HepG2 (cell line): ENCODE data around the gene NUDT22. TPM values are rescaled to one million over a fixed set of nuclear protein-coding genes. Genes with fewer than 3 reads are reported as not detected.

ENCODE experiments used
- CBX1 ChIP-seq: IDR thresholded peaks from one replicate; pipeline ENCODE4 v1.6.1; 2016; ENCODE audit warnings: antibody characterized with exemption, low read depth
- EP300 ChIP-seq, 3 experiments: sonication (generic) in 1 of 3; formaldehyde crosslinking in 1 of 3; IDR thresholded peaks; 2 replicates each; pipeline versions ENCODE4 v1.5.1 to v1.6.1; 2011 to 2020; ENCODE audit warnings: low read depth in 2 of 3, low read length in 2 of 3, borderline replicate concordance in 1 of 3, improper control_type of control experiment in 1 of 3, mild to moderate bottlenecking in 1 of 3, missing genetic modification reagents in 1 of 3, moderate library complexity in 1 of 3
- GATAD2A ChIP-seq: IDR thresholded peaks from 2 replicates; pipeline ENCODE4 v1.6.1; 2016
- HIVEP1 ChIP-seq: sonication (generic); formaldehyde crosslinking; IDR thresholded peaks from 2 replicates; pipeline ENCODE4 v1.4.0; 2020; ENCODE audit warnings: mild to moderate bottlenecking, missing genetic modification reagents
- HMGA1 ChIP-seq: sonication (generic); formaldehyde crosslinking; conservative IDR thresholded peaks from 2 replicates; pipeline ENCODE4 v1.4.0; 2020; ENCODE audit warnings: missing genetic modification reagents
- SMYD3 ChIP-seq: sonication (generic); formaldehyde crosslinking; IDR thresholded peaks from 2 replicates; pipeline ENCODE4 v1.8.1; 2023; ENCODE audit warnings: mild to moderate bottlenecking, missing genetic modification reagents
- ZFX ChIP-seq: sonication (generic); formaldehyde crosslinking; IDR thresholded peaks from 2 replicates; pipeline ENCODE4 v1.4.0; 2020; ENCODE audit warnings: mild to moderate bottlenecking, low read depth, missing genetic modification reagents, moderate library complexity
- ZNF230 ChIP-seq: sonication (generic); formaldehyde crosslinking; IDR thresholded peaks from 2 replicates; pipeline ENCODE4 v1.4.0; 2020; ENCODE audit warnings: mild to moderate bottlenecking, missing genetic modification reagents
- ZNF343 ChIP-seq: sonication (generic); formaldehyde crosslinking; IDR thresholded peaks from 2 replicates; pipeline ENCODE4 v1.4.0; 2020; ENCODE audit warnings: mild to moderate bottlenecking, missing genetic modification reagents
- ZNF761 ChIP-seq: sonication (generic); formaldehyde crosslinking; conservative IDR thresholded peaks from 2 replicates; pipeline ENCODE4 v1.4.0; 2020; ENCODE audit warnings: mild to moderate bottlenecking, missing genetic modification reagents
- ZSCAN20 ChIP-seq: sonication (generic); formaldehyde crosslinking; IDR thresholded peaks from 2 replicates; pipeline ENCODE4 v1.4.0; 2020; ENCODE audit warnings: missing genetic modification reagents, mild to moderate bottlenecking, borderline replicate concordance
- polyA plus RNA-seq, 8 experiments: library from polyadenylated mRNA; depleted of rRNA in 3 of 8; stranded (reverse) in 7 of 8; unstranded in 1 of 8; fragments of >200 nt; fragmentation: Illumina TruSeq in 4 of 8; extraction: Trizol in 4 of 8; gene quantifications; 2 replicates each; pipeline versions ENCODE4 v1.2.1 to v1.2.3, GENCODE V29; 2011 to 2016; ENCODE audit warnings: low read depth in 4 of 8, missing spikeins in 1 of 8, mixed read lengths in 1 of 8; ENCODE audit not compliant: insufficient read depth in 1 of 8
- total RNA-seq, 5 experiments: library from RNA; depleted of rRNA; stranded (reverse); fragments of >200 nt; fragmentation: Illumina TruSeq; extraction: Trizol; gene quantifications; 2 replicates each; pipeline ENCODE4 v1.2.3, GENCODE V29; 2016; ENCODE audit warnings: low read depth in 1 of 5
- TF ChIP-seq, protein P1 (sequence below): IDR thresholded peaks from 2 replicates; pipeline ENCODE4 v1.6.1; 2018; ENCODE audit warnings: missing genetic modification reagents
- TF ChIP-seq, protein P2 (sequence below): IDR thresholded peaks from 2 replicates; pipeline ENCODE4 v1.6.1; 2016; ENCODE audit warnings: missing compliant biosample characterization, missing genetic modification reagents, borderline replicate concordance
- TF ChIP-seq, protein P3 (sequence below): sonication (generic); formaldehyde crosslinking; IDR thresholded peaks from 2 replicates; pipeline ENCODE4 v1.5.0; 2020; ENCODE audit warnings: missing genetic modification reagents, mild to moderate bottlenecking, borderline replicate concordance
- TF ChIP-seq, protein P4 (sequence below): sonication (generic); formaldehyde crosslinking; IDR thresholded peaks from 2 replicates; pipeline ENCODE4 v1.4.0; 2020; ENCODE audit warnings: missing genetic modification reagents, borderline replicate concordance
- TF ChIP-seq, protein P5 (sequence below): sonication (generic); formaldehyde crosslinking; IDR thresholded peaks from 2 replicates; pipeline ENCODE4 v1.8.1; 2023; ENCODE audit warnings: missing genetic modification reagents, inconsistent platforms, borderline replicate concordance

Gene NUDT22
- total and polyA plus RNA-seq, 2 of the 13 experiments (the other 11 are each of a cell fraction or from before 2014, with no cell fraction given): 33.5 to 39.8 TPM

DNA sequence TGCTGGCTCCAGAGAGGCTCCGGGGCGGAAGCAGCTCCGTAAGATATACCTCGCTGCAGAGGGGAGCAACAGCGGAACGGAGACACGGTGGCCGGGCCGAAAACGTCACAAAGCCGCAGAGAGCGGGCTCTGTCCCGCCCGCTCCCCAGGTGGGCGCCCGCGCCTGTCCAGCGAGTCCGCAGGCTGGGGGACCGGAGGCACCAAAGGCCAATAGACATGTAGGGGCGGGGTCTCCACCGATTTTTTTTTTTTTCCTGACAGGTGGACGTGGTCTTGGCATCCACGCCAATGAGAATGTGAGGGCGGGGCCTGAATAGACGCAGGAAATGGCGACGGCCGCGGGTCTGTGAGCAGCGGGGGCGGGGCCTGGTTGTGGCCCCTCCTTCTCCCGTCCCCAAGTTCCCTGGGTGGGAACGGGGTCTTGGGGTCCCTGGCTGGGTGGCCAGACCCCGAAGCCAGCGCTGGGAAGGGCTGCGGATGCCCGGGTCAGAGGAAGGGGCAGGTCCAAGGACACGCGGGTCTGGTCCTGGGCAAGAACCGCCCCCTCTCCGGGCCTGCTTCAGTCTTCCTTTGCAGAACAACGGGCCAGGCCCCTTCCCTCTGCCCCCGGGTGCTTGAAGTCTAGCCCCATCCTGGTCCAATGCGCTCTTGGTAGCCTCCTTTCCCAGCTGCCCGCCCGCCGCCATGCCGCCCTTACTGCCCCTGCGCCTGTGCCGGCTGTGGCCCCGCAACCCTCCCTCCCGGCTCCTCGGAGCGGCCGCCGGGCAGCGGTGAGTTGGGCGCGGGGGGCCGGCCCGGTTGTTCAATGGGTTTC is 4.3 kb downstream of the NUDT22 start, which contains the start of gene DNAJC4 (continued):
- TF ChIP-seq ZNF761 (CRISPR knock-in tag) (no peak), GATAD2A (0 out of 2 replicates have a peak, but pooled peaks have one; percentile 4), HMGA1 (CRISPR knock-in tag) (no peak), ZSCAN20 (CRISPR knock-in tag) (no peak), EP300 (IDR thresholded peaks at IDR 0.05; ENCODE audit: low read depth in 2 of 2, low read length in 2 of 2) (no peak), EP300 (CRISPR knock-in tag; IDR thresholded peaks at IDR 0.05; ENCODE audit: borderline replicate concordance) (no peak), CBX1 (no peak), SMYD3 (peak; percentile 60; the same call in 1 of the 2 replicates), ZNF343 (no peak), ZNF230 (CRISPR knock-in tag) (no peak), HIVEP1 (CRISPR knock-in tag) (0 out of 2 replicates have a peak, but pooled peaks have one; percentile 39), ZFX (CRISPR knock-in tag) (peak; percentile 82)
- TF ChIP-seq, protein P1, sequence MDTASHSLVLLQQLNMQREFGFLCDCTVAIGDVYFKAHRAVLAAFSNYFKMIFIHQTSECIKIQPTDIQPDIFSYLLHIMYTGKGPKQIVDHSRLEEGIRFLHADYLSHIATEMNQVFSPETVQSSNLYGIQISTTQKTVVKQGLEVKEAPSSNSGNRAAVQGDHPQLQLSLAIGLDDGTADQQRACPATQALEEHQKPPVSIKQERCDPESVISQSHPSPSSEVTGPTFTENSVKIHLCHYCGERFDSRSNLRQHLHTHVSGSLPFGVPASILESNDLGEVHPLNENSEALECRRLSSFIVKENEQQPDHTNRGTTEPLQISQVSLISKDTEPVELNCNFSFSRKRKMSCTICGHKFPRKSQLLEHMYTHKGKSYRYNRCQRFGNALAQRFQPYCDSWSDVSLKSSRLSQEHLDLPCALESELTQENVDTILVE: no peak
- TF ChIP-seq, protein P2, sequence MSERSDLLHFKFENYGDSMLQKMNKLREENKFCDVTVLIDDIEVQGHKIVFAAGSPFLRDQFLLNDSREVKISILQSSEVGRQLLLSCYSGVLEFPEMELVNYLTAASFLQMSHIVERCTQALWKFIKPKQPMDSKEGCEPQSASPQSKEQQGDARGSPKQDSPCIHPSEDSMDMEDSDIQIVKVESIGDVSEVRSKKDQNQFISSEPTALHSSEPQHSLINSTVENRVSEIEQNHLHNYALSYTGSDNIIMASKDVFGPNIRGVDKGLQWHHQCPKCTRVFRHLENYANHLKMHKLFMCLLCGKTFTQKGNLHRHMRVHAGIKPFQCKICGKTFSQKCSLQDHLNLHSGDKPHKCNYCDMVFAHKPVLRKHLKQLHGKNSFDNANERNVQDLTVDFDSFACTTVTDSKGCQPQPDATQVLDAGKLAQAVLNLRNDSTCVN (CRISPR knock-in tag): no peak
- TF ChIP-seq, protein P3, sequence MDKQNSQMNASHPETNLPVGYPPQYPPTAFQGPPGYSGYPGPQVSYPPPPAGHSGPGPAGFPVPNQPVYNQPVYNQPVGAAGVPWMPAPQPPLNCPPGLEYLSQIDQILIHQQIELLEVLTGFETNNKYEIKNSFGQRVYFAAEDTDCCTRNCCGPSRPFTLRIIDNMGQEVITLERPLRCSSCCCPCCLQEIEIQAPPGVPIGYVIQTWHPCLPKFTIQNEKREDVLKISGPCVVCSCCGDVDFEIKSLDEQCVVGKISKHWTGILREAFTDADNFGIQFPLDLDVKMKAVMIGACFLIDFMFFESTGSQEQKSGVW (CRISPR knock-in tag): no peak
- TF ChIP-seq, protein P4, sequence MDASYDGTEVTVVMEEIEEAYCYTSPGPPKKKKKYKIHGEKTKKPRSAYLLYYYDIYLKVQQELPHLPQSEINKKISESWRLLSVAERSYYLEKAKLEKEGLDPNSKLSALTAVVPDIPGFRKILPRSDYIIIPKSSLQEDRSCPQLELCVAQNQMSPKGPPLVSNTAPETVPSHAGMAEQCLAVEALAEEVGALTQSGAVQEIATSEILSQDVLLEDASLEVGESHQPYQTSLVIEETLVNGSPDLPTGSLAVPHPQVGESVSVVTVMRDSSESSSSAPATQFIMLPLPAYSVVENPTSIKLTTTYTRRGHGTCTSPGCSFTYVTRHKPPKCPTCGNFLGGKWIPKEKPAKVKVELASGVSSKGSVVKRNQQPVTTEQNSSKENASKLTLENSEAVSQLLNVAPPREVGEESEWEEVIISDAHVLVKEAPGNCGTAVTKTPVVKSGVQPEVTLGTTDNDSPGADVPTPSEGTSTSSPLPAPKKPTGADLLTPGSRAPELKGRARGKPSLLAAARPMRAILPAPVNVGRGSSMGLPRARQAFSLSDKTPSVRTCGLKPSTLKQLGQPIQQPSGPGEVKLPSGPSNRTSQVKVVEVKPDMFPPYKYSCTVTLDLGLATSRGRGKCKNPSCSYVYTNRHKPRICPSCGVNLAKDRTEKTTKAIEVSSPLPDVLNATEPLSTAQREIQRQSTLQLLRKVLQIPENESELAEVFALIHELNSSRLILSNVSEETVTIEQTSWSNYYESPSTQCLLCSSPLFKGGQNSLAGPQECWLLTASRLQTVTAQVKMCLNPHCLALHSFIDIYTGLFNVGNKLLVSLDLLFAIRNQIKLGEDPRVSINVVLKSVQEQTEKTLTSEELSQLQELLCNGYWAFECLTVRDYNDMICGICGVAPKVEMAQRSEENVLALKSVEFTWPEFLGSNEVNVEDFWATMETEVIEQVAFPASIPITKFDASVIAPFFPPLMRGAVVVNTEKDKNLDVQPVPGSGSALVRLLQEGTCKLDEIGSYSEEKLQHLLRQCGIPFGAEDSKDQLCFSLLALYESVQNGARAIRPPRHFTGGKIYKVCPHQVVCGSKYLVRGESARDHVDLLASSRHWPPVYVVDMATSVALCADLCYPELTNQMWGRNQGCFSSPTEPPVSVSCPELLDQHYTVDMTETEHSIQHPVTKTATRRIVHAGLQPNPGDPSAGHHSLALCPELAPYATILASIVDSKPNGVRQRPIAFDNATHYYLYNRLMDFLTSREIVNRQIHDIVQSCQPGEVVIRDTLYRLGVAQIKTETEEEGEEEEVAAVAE (CRISPR knock-in tag): 0 out of 2 replicates have a peak, but pooled peaks have one; percentile 20
- TF ChIP-seq, protein P5, sequence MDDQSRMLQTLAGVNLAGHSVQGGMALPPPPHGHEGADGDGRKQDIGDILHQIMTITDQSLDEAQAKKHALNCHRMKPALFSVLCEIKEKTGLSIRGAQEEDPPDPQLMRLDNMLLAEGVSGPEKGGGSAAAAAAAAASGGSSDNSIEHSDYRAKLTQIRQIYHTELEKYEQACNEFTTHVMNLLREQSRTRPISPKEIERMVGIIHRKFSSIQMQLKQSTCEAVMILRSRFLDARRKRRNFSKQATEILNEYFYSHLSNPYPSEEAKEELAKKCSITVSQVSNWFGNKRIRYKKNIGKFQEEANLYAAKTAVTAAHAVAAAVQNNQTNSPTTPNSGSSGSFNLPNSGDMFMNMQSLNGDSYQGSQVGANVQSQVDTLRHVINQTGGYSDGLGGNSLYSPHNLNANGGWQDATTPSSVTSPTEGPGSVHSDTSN (CRISPR knock-in tag): no peak
